IPS-NIHi7 (cell line): ENCODE data around the gene CMIP.
"Not testable (repeated sequence)": the region's sequence is repeated elsewhere in the genome, so short reads cannot be mapped to it uniquely, and the experiment has no call there.

Source experiments
- DNase-seq: peaks from one replicate; pipeline ENCODE4 v3.0.0; 2012; ENCODE audit warnings: mixed read lengths; ENCODE audit errors: extremely low spot score

Gene CMIP

DNA sequence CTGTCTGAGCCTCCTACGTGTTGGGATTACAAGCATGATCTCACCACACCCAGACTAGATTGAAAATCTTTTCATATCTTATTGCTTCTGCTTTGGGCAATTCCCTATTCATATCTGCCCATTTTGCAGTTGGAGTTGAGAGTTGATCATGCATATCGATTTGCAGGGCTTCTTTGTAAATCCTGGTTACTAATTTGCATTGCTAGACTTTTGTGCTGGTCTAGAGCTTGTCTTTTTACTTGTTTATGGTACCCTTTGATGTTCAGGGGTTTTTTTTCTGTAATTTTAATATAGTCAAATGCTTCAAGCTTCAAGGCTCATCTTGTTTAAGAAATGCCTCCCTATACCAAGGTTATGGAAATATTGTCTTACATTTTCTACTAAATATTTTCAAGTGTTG, 23.5 kb upstream of the CMIP start:
- DNase-seq: no peak

DNA sequence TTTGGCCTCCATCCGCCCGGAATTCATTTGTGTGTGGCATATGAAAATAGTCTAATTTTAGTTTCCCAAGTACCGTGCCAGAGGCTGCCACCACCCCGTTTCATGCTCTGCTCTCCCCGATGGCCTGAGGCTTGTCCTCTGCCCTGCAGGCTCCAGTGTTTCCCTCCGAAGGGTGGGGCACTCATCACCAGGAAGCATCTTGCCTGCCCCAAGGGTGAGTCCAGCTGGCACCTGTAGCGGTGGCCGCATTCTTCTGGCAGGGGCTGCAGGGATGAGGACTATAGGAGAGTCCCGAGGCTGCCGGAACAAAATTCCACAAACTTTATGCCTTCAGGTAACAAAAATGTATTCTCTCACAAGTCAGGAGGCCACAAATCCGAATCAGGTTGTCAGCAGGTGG, 23.1 kb upstream of the CMIP start:
- no peak for DNase-seq

DNA sequence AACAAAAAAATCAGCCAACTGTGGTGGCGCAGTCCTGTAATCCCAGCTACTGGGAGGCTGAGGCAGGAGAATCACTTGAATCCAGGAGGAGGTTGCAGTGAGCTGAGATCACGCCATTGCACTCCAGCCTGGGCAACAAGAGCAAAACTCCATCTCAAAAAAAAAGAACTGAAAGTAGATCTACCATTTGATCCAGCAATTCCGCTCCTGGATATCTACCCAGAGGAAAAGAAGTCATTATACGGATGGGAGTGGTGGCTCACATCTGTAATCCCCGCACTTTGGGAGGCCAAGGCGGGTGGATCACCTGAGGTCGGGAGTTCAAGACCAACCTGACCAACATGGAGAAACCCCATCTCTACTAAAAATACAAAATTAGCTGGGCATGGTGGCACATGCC, 22.5 kb upstream of the CMIP start:
- not testable (repeated sequence) for DNase-seq

- no peak for DNase-seq
Observed at GRCh38 chr16:81424771-81425170, 19.8 kb upstream of the CMIP start.

GRCh38 chr16:81427219-81427618, 17.4 kb upstream of the CMIP start:
- DNase-seq: no peak

DNA sequence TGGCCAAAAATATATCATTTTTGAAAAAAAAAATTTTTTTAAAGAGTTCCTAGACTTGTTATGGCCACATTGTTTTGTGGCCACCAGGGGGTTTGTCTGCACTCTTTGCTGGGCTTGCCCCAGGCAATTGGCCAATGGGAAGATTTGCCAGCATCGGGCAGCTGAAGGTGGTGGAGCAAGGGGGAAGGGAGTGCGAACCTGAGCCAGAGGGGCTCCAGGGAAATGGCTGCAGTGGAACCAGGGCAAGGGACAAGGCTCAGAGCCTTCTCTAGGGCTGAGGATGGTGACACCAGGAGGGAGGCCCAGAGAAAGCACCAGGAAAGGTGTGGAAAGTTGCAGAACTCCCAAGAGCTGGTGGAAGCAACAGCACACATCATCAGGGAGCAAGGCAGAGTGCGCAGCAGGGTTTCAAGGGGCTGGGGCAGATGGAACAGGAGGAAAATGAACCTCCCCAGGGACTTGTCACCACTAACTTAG, 15.5 kb upstream of the CMIP start:
- DNase-seq: peak; percentile 84

GRCh38 chr16:81431554-81432353, 12.9 kb upstream of the CMIP start:
- no peak for DNase-seq

DNA sequence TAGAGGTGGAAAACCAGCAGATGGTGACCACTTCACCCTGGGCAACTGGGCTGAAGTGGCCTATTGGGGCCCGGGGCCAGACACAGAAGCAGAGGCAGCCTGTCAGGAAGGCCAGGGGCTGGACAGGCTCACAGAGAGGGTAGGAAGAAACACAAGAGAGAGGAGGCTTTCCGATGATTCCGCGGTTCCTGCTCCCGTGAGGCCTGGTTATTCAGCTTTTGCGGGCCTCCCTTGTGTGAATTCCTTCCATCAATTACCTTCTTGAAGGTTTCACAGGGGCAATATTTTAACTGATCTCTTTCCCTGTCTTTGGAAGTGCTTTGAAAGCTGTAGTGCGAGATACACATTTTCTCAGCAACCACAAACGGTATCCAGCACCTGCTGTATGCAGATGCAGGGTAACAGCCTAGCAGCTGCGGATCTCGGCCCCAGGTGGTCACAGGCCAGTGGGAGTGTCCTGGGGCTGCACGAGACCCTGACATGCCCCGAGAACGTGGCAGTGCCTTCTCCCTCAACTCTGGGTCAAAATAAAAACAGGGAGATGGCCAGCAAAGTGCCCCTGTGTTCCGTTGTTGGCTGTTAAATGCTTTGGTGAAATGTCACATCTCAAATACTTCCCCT, 11.6 kb upstream of the CMIP start:
- no peak for DNase-seq

GRCh38 chr16:81435103-81435502, 9.5 kb upstream of the CMIP start:
- no peak for DNase-seq

- no peak for DNase-seq
Observed at GRCh38 chr16:81435567-81435966, 9.0 kb upstream of the CMIP start.

DNA sequence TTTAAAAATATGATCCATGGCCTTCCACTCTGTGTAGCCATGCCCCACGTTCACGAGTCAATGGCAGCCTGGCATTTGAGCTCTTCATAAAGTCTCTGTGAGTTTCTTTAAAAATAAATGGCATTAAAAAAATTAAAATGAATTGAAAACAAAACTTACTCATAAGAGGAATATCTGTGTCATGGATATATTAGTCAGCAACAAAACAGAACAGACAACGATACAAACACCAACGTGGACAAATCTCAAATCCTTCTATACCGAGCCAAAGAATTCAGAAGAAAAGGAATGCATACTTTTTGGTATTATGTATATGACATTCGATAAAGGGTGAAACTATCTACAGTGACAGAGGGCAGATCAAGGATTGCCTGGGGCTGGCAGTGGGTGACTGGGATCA, 8.2 kb upstream of the CMIP start:
- no peak for DNase-seq

- DNase-seq: no peak
Observed at GRCh38 chr16:81437865-81438264, 6.7 kb upstream of the CMIP start.

DNA sequence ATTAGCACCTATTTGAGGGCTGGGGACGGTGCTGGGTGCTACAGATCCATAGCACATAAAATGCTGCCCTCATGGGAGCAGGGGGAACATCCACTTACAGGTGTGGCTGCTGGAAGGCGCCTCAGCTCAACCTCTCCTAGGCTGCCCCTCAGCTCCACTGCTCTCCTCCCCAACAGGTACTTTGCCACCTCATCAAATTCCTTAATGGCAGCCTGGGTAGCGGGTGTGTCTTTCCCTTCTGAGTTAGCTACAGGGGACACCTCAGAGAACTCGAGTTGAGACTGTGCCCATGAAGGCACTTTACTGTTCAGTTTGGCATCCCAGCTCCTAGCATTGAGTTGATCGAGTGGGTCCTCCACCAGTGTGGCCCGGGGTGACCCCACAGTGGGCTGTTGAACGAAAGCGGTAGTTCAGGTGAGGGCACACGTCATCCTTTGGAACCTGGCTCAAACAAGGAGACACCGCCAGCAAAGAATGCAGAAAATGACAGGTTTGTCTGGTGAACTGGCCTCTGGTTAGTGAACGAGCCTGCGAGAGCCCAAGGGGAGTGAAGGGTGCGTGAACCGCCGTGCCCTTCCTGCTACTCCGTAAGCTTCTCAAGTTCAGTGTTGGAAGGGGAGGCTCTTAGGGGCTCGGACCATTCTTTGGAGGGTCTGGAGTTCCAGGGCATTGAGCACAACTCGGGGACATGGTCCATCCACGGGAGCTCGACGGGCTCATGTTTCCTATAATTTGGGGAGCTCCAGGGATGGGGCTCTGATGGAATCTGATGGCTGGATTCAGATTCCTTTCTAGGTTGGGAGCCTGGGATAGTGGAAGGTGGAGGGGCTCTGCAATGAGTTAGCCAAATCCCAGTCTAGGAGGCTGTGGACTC, 3.5 kb upstream of the CMIP start:
- DNase-seq: no peak

- DNase-seq: no peak
Observed at GRCh38 chr16:81442220-81442915, 2.2 kb upstream of the CMIP start.

GRCh38 chr16:81442916-81443687, 1.5 kb upstream of the CMIP start:
- DNase-seq: no peak

GRCh38 chr16:81443688-81444447, 740 bp upstream of the CMIP start:
- no peak for DNase-seq

GRCh38 chr16:81445143-81445961, 744 bp downstream of the CMIP start:
- no peak for DNase-seq

DNA sequence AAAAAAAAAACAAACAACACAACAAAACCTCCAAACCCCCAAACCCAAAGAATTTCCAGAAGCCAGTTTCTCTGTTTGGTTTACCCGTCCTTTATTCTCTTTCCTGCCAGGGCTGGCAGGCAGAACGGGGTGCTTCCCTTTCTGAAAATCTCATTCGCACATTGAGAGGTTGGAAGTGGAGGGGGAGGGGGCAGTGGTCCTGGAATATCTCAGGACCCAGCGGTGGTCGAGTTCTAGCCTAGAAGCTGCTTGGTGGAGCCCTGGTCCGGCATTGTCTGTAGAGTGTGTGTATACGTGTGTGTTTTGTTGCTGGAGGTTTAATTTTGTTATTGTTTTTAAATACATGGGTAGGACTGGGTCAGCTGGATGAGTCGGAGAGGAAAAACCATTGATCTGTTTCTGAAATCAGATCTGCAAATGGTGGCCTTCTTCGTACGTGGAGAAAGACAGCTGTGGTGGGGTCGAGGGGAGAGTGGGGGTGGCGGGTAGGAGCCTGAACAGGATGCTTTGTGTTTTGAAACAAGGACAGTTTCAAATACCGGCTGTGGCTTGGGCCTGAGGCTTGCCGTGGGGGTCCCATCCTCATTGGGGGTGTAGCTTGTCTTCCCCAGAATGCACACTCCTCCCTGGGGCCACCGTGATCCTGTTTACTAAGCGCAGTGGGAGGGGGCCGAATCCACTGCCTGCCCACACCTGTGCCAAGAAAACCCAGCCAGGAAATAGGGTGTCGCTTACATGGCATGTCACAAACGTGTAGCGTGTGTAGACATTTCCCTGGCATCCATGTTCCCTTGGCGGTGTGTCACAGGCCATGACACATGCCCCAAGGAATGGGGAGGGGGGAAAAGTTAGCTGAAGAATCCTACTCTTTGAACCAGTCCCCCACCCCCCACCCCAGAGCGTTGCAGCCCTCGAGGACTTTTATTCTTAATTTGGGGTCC, 1.6 kb downstream of the CMIP start:
- DNase-seq: no peak
